ENCODE measurements around the gene NKPD1.

The NKPD1 gene

GRCh38 chr19:45130888-45131615 is 29.7 kb downstream of the NKPD1 start:
- ChIA-PET POLR2A (interaction anchor here (0.6 kb wide), 1 partner anchor 216 kb away, joined by 6 read pairs; no protein-coding TSS in a partner anchor), CTCF (interaction anchor here (1.1 to 3.2 kb wide), 5 partner anchors 9 to 216 kb away, joined by 3 to 12 read pairs (median 4); partner anchors contain the start of gene APOC1)
- no peak for DNase-seq (ENCODE audit: extremely low spot score)
- peak; percentile 44 for TF ChIP-seq CTCF (IDR thresholded peaks at IDR 0.05; ENCODE audit: control extremely low read depth, extremely low read depth, low read depth, missing control alignments)

- DNase-seq (ENCODE audit: extremely low spot score): no peak
- POLR2A ChIA-PET: no interaction called here
- CTCF ChIA-PET: no interaction called here
- TF ChIP-seq CTCF (IDR thresholded peaks at IDR 0.05; ENCODE audit: control extremely low read depth, extremely low read depth, low read depth, missing control alignments): no peak
These were observed 30.5 kb downstream of the NKPD1 start for GRCh38 chr19:45130236-45130635.

- CTCF ChIA-PET: interaction anchor here (1.0 to 1.4 kb wide), 3 partner anchors 18 to 225 kb away, joined by 3 read pairs; no protein-coding TSS in a partner anchor
These were observed 32.0 kb downstream of the NKPD1 start for GRCh38 chr19:45128806-45129205.

GRCh38 chr19:45128146-45128545 is 32.6 kb downstream of the NKPD1 start:
- DNase-seq (ENCODE audit: extremely low spot score): no peak
- CTCF ChIA-PET: interaction anchor here (1.2 to 1.4 kb wide), 2 partner anchors 18 to 224 kb away, joined by 3 read pairs; no protein-coding TSS in a partner anchor
- POLR2A ChIA-PET: no interaction called here
- TF ChIP-seq CTCF (IDR thresholded peaks at IDR 0.05; ENCODE audit: control extremely low read depth, extremely low read depth, low read depth, missing control alignments): no peak

More at GRCh38 chr19:45128806-45129205, 32.0 kb downstream of the NKPD1 start:
- TF ChIP-seq CTCF (IDR thresholded peaks at IDR 0.05; ENCODE audit: control extremely low read depth, extremely low read depth, low read depth, missing control alignments): no peak
- POLR2A ChIA-PET: no interaction called here
- no peak for DNase-seq (ENCODE audit: extremely low spot score)

GRCh38 chr19:45126654-45127053 is 34.1 kb downstream of the NKPD1 start:
- CTCF ChIA-PET: interaction anchor here (0.7 to 3.8 kb wide), 12 partner anchors 9 to 213 kb away, joined by 3 to 44 read pairs (median 8); partner anchors contain the start of genes KLC3 and PPP1R37
- TF ChIP-seq CTCF (IDR thresholded peaks at IDR 0.05; ENCODE audit: control extremely low read depth, extremely low read depth, low read depth, missing control alignments): no peak
- DNase-seq (ENCODE audit: extremely low spot score): no peak
- POLR2A ChIA-PET: no interaction called here

- peak; percentile 83 for TF ChIP-seq CTCF (IDR thresholded peaks at IDR 0.05; ENCODE audit: control extremely low read depth, extremely low read depth, low read depth, missing control alignments)
- DNase-seq (ENCODE audit: extremely low spot score): peak; percentile 74
- ChIA-PET CTCF (interaction anchor here (0.6 to 3.8 kb wide), 16 partner anchors 9 to 214 kb away, joined by 3 to 44 read pairs (median 4); partner anchors contain the start of genes KLC3, PPP1R37 and TRAPPC6A), POLR2A (no interaction called here)
These were observed 34.7 kb downstream of the NKPD1 start for GRCh38 chr19:45125975-45126493.
